ENCODE data around the gene GPD1. TPM values are rescaled to one million over a fixed set of nuclear protein-coding genes. Genes with fewer than 3 reads are reported as not detected.
"Not testable (repeated sequence)": the region's sequence is repeated elsewhere in the genome, so short reads cannot be mapped to it uniquely, and the experiment has no call there.

GPD1 gene
- total RNA-seq, 2 donors from 2014 or later, result 0.77 to 1.0 TPM

- H3K9me3 ChIP-seq (ENCODE audit: control insufficient read depth, low read length, poor library complexity, severe bottlenecking), result no peaks in the 10 kb centered on the region
- Mint-ChIP-seq H3K27ac (no peak overlapping the region), H3K4me1 (peaks cover 3% of the 10 kb centered on the region), H3K36me3 (ENCODE audit: low read depth) (no peaks in the 10 kb centered on the region), H3K27me3 (no peaks in the 10 kb centered on the region), H3K4me3 (no peak overlapping the region)
- ATAC-seq, result no peak
- DNase-seq, result no peak
These were observed 39.2 kb downstream of the GPD1 start for GRCh38 chr12:50142993-50143392.

GRCh38 chr12:50145439-50145838, 41.6 kb downstream of the GPD1 start:
- Mint-ChIP-seq H3K4me3 (no peak overlapping the region), H3K27ac (no peak overlapping the region), H3K27me3 (no peaks in the 10 kb centered on the region), H3K36me3 (ENCODE audit: low read depth) (no peaks in the 10 kb centered on the region), H3K4me1 (peaks cover 8% of the 10 kb centered on the region)
- H3K9me3 ChIP-seq (ENCODE audit: control insufficient read depth, low read length, poor library complexity, severe bottlenecking), result no peaks in the 10 kb centered on the region
- DNase-seq (no peak), ATAC-seq (no peak)

GRCh38 chr12:50147281-50147680, 43.5 kb downstream of the GPD1 start:
- no peaks in the 10 kb centered on the region for H3K27me3 Mint-ChIP-seq
- no peak for ATAC-seq
- H3K9me3 ChIP-seq (ENCODE audit: control insufficient read depth, low read length, poor library complexity, severe bottlenecking), result no peaks in the 10 kb centered on the region
- H3K27ac Mint-ChIP-seq, result no peak overlapping the region
- peaks cover 2% of the 10 kb centered on the region for H3K36me3 Mint-ChIP-seq (ENCODE audit: low read depth)
- no peak for DNase-seq
- peaks cover 21% of the 10 kb centered on the region for H3K4me1 Mint-ChIP-seq
- H3K4me3 Mint-ChIP-seq, result no peak overlapping the region

GRCh38 chr12:50148011-50148410, 44.2 kb downstream of the GPD1 start:
- H3K4me1 Mint-ChIP-seq, result peaks cover 21% of the 10 kb centered on the region
- not testable (repeated sequence) for ATAC-seq; H3K36me3 Mint-ChIP-seq (ENCODE audit: low read depth); H3K9me3 ChIP-seq (ENCODE audit: control insufficient read depth, low read length, poor library complexity, severe bottlenecking); H3K27ac Mint-ChIP-seq; DNase-seq; H3K27me3 Mint-ChIP-seq; H3K4me3 Mint-ChIP-seq

- H3K4me1 Mint-ChIP-seq, result peaks cover 21% of the 10 kb centered on the region
- peak overlapping the region; percentile 67 for H3K27ac Mint-ChIP-seq
- no peak for ATAC-seq
- no peak overlapping the region for H3K4me3 Mint-ChIP-seq
- no peaks in the 10 kb centered on the region for H3K9me3 ChIP-seq (ENCODE audit: control insufficient read depth, low read length, poor library complexity, severe bottlenecking)
- no peaks in the 10 kb centered on the region for H3K27me3 Mint-ChIP-seq
- DNase-seq, result no peak
- peaks cover 2% of the 10 kb centered on the region for H3K36me3 Mint-ChIP-seq (ENCODE audit: low read depth)
These were observed 45.5 kb downstream of the GPD1 start for GRCh38 chr12:50149311-50149710.

GRCh38 chr12:50151047-50151687, 47.4 kb downstream of the GPD1 start:
- no peak for ATAC-seq
- Mint-ChIP-seq H3K27ac (peak overlapping the region; percentile 67), H3K36me3 (ENCODE audit: low read depth) (peaks cover 2% of the 10 kb centered on the region), H3K27me3 (no peaks in the 10 kb centered on the region), H3K4me3 (no peak overlapping the region), H3K4me1 (peaks cover 20% of the 10 kb centered on the region)
- H3K9me3 ChIP-seq (ENCODE audit: control insufficient read depth, low read length, poor library complexity, severe bottlenecking), result no peaks in the 10 kb centered on the region
- DNase-seq, result no peak

- not testable (repeated sequence) for H3K27me3 Mint-ChIP-seq; DNase-seq; H3K4me3 Mint-ChIP-seq; H3K9me3 ChIP-seq (ENCODE audit: control insufficient read depth, low read length, poor library complexity, severe bottlenecking); ATAC-seq; H3K36me3 Mint-ChIP-seq (ENCODE audit: low read depth)
- Mint-ChIP-seq H3K4me1 (peaks cover 31% of the 10 kb centered on the region), H3K27ac (peak overlapping the region; percentile 32)
These were observed 51.1 kb downstream of the GPD1 start for GRCh38 chr12:50154947-50155346.

DNA sequence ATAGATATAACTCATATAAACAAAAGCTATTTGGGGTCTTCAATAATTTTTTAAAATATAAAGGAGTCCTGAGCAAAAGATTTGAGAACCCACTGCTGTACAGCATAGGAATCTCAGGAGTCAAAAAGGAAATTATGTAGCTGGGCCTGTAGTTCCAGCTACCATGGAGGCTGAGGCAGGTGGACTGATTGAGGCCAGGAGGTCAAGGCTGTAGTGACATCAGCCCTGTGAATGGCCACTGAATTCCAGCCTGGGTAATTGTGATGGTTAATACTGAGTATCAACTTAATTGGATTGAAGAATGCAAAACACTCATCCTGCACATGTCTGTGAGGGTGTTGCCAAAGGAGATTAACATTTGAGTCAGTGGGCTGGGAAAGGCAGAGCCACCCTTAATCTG, 52.8 kb downstream of the GPD1 start:
- DNase-seq (no peak), ATAC-seq (no peak)

DNA sequence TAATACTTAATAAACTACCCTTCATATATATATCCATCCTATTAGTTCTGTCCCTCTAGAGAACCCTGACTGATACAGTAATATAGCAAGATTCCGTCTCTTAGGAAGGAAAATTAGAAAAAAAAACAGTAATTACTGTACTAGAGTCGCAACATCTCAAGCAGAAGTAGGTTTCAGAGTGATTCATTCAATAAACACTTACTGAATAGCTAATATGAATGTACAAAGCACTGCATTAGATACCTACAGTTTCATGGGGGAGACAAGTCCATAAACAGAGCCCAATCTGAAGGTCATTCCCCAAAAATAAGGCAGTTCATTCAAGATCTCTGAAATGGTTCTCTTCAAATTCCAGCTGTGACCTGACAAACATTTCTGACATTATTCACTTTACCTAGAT, 53.5 kb downstream of the GPD1 start:
- Mint-ChIP-seq H3K27ac (peak overlapping the region; percentile 75), H3K4me3 (no peak overlapping the region), H3K36me3 (ENCODE audit: low read depth) (no peaks in the 10 kb centered on the region), H3K27me3 (no peaks in the 10 kb centered on the region), H3K4me1 (peaks cover 19% of the 10 kb centered on the region)
- H3K9me3 ChIP-seq (ENCODE audit: control insufficient read depth, low read length, poor library complexity, severe bottlenecking), result no peaks in the 10 kb centered on the region
- DNase-seq (no peak), ATAC-seq (no peak)

More for the DNA sequence above, 52.8 kb downstream of the GPD1 start:
- no peak overlapping the region for H3K4me3 Mint-ChIP-seq
- no peaks in the 10 kb centered on the region for H3K27me3 Mint-ChIP-seq
- peaks cover 22% of the 10 kb centered on the region for H3K4me1 Mint-ChIP-seq
- no peaks in the 10 kb centered on the region for H3K36me3 Mint-ChIP-seq (ENCODE audit: low read depth)
- no peaks in the 10 kb centered on the region for H3K9me3 ChIP-seq (ENCODE audit: control insufficient read depth, low read length, poor library complexity, severe bottlenecking)
- H3K27ac Mint-ChIP-seq, result no peak overlapping the region

- DNase-seq (no peak), ATAC-seq (no peak)
- Mint-ChIP-seq H3K4me3 (no peak overlapping the region), H3K36me3 (ENCODE audit: low read depth) (no peaks in the 10 kb centered on the region), H3K4me1 (peaks cover 27% of the 10 kb centered on the region), H3K27ac (peak overlapping the region; percentile 66), H3K27me3 (no peaks in the 10 kb centered on the region)
- H3K9me3 ChIP-seq (ENCODE audit: control insufficient read depth, low read length, poor library complexity, severe bottlenecking), result no peaks in the 10 kb centered on the region
These were observed 56.8 kb downstream of the GPD1 start for GRCh38 chr12:50160643-50161042.

Other genes with a start within 250 kb of the GPD1 start
- gene FAIM2, start 200.1 kb upstream of the GPD1 start, total RNA-seq, result under 1 TPM; 0.05 to 0.68 TPM
- not detected for gene AQP2, start 153.3 kb upstream of the GPD1 start, total RNA-seq
- gene AQP5, start 142.1 kb upstream of the GPD1 start, total RNA-seq, result not detected
- not detected for gene AQP6, start 131.1 kb upstream of the GPD1 start, total RNA-seq
- gene RACGAP1, start 78.5 kb upstream of the GPD1 start, total RNA-seq, result 1 to 10 TPM; 6.8 to 7.3 TPM
- gene ASIC1, start 46.4 kb upstream of the GPD1 start, total RNA-seq, result 1 to 10 TPM in 1 of 2 donors, under 1 TPM in 1; 0.17 to 1.1 TPM
- 10 to 100 TPM; 74.0 to 93.6 TPM for gene SMARCD1, start 18.7 kb upstream of the GPD1 start, total RNA-seq
- gene COX14, start 8.2 kb downstream of the GPD1 start, total RNA-seq, result 10 to 100 TPM; 40.1 to 45.1 TPM
- gene CERS5, start 63.4 kb downstream of the GPD1 start, total RNA-seq, result 10 to 100 TPM; 51.6 to 57.8 TPM
- gene LIMA1, start 179.5 kb downstream of the GPD1 start, total RNA-seq, result 10 to 100 TPM; 10.2 to 11.6 TPM

All from T-helper 17 cell (primary cell).